H1 (cell line): ENCODE measurements around the gene NTRK1. TPM values are rescaled to one million over a fixed set of nuclear protein-coding genes. Genes with fewer than 3 reads are reported as not detected.

Experiments
- ASH2L ChIP-seq: fragments of 200-600, 300-600 bp; sonication (generic); IDR thresholded peaks from one replicate; pipeline ENCODE4 v1.7.1; 2017; ENCODE audit warnings: low read length
- CHD7 ChIP-seq: fragments of 300-600 bp; sonication (generic); IDR thresholded peaks from 2 replicates; pipeline ENCODE4 v1.7.1; 2012; ENCODE audit warnings: low read length, moderate library complexity, mild to moderate bottlenecking, inconsistent platforms; ENCODE audit not compliant: insufficient replicate concordance
- CTCF ChIP-seq, 3 experiments: IDR thresholded peaks; 1 replicate in 2 of 3; 2 replicates in 1 of 3; pipeline versions ENCODE4 v1.5.1 to v1.6.1; 2011; ENCODE audit warnings: low read length in 3 of 3, mild to moderate bottlenecking in 3 of 3, inconsistent platforms in 2 of 3, low read depth in 1 of 3, moderate library complexity in 1 of 3; ENCODE audit not compliant: insufficient read depth in 1 of 3; ENCODE audit errors: control extremely low read depth in 1 of 3
- EGR1 ChIP-seq: IDR thresholded peaks from 2 replicates; pipeline ENCODE4 v1.6.1; 2011; ENCODE audit warnings: low read depth, low read length, borderline replicate concordance
- JUN ChIP-seq: IDR thresholded peaks from 2 replicates; pipeline ENCODE4 v1.6.1; 2011; ENCODE audit warnings: low read depth, mild to moderate bottlenecking, improper control_type of control experiment, low read length
- RNF2 ChIP-seq: fragments of 200-900, 300-1000 bp; sonication (generic); IDR thresholded peaks from 2 replicates; pipeline ENCODE4 v1.7.1; 2016; ENCODE audit warnings: borderline replicate concordance, low read depth, mild to moderate bottlenecking, antibody characterized with exemption, low read length; ENCODE audit not compliant: poor library complexity, severe bottlenecking; ENCODE audit errors: missing control alignments
- TAF1 ChIP-seq: IDR thresholded peaks from 2 replicates; pipeline ENCODE4 v1.6.1; 2011; ENCODE audit warnings: mild to moderate bottlenecking, low read depth, low read length
- YY1 ChIP-seq: IDR thresholded peaks from 2 replicates; pipeline ENCODE4 v1.6.1; 2011; ENCODE audit warnings: low read depth, mild to moderate bottlenecking, low read length
- polyA plus RNA-seq, 7 experiments: library from polyadenylated mRNA; depleted of rRNA in 3 of 7; stranded (reverse) in 5 of 7; unstranded in 2 of 7; fragments of >200 nt in 5 of 7; fragments of 200-250 nt in 2 of 7; gene quantifications; 1 replicate in 5 of 7; 2 replicates in 1 of 7; 4 replicates in 1 of 7; pipeline versions ENCODE4 v1.2.1 to v1.2.3, GENCODE V29; 2011 to 2013; ENCODE audit warnings: missing spikeins in 2 of 7, mixed read lengths in 2 of 7
- total RNA-seq: library from RNA; stranded (reverse); fragmentation: NEBNext Ultra II Directional; extraction: Animal tissue kit (Norgen Biotek cat#: 25700); gene quantifications from 2 replicates; pipeline ENCODE4 v1.2.1, GENCODE V29; 2021

The NTRK1 gene
- total and polyA plus RNA-seq, 2 of the 8 experiments (the other 6 are each of a cell fraction or from before 2014, with no cell fraction given), result 0.12 to 0.24 TPM

GRCh38 chr1:156909671-156910070 lies 49.0 kb downstream of the NTRK1 start (continued):
- TF ChIP-seq CTCF (IDR thresholded peaks at IDR 0.05; ENCODE audit: control extremely low read depth in 1 of 3, insufficient read depth in 1 of 3, low read depth in 1 of 3, low read length in 3 of 3), result no peak
- TF ChIP-seq CHD7, result no peak
- no peak for TF ChIP-seq RNF2
- no peak for TF ChIP-seq JUN
- no peak for TF ChIP-seq EGR1
- TF ChIP-seq ASH2L, result no peak
- TF ChIP-seq YY1, result no peak
- no peak for TF ChIP-seq TAF1
- TF ChIP-seq, all 59 proteins: peak for 0
